ENCODE results near the gene ADORA2B. TPM values are rescaled to one million over a fixed set of nuclear protein-coding genes. Genes with fewer than 3 reads are reported as not detected.

Gene ADORA2B
- total RNA-seq, 1 donor from 2014 or later = 4.0 TPM

GRCh38 chr17:15947976-15948752 is 3.2 kb downstream of the ADORA2B start:
- peaks cover 76% of the 10 kb centered on the region for H3K79me2 ChIP-seq (ENCODE audit: insufficient read depth, low read length)
- Mint-ChIP-seq H3K9me3 (ENCODE audit: unreplicated experiment) (peaks cover 2% of the 10 kb centered on the region), H3K27me3 (ENCODE audit: low read depth, unreplicated experiment) (peaks cover 21% of the 10 kb centered on the region), H3K27ac (ENCODE audit: unreplicated experiment) (no peak overlapping the region), H3K4me3 (ENCODE audit: unreplicated experiment) (no peak overlapping the region), H3K36me3 (ENCODE audit: low read depth, unreplicated experiment) (no peaks in the 10 kb centered on the region), H3K4me1 (ENCODE audit: low read depth, unreplicated experiment) (peaks cover 2% of the 10 kb centered on the region)
- FAIRE-seq = no peak
- H3K9ac ChIP-seq (ENCODE audit: low read length) = peak overlapping the region; percentile 94
- no peaks in the 10 kb centered on the region for H3K27me3 ChIP-seq (ENCODE audit: insufficient read depth, low read length)
- DNase-seq (ENCODE audit: low read depth) = no peak
- no peak overlapping the region for H3K27ac ChIP-seq (ENCODE audit: low read depth, low read length)
- H3K36me3 ChIP-seq (ENCODE audit: insufficient read depth, low read length) = no peaks in the 10 kb centered on the region
- H4K20me1 ChIP-seq (ENCODE audit: insufficient read depth, low read length) = peaks cover 34% of the 10 kb centered on the region
- peaks cover 29% of the 10 kb centered on the region for H3K4me1 ChIP-seq (ENCODE audit: insufficient read depth, low read length)
- peak overlapping the region; percentile 100 for H3K4me2 ChIP-seq (ENCODE audit: low read length)
- H3K4me3 ChIP-seq (ENCODE audit: insufficient read depth, low read depth, low read length) = no peak overlapping the region
- TF ChIP-seq CTCF (IDR thresholded peaks at IDR 0.05; ENCODE audit: insufficient read depth, low read depth, low read length) = no peak
- TF ChIP-seq EZH2 (IDR thresholded peaks at IDR 0.05; ENCODE audit: insufficient read depth, low read length) = no peak
- H3K9me3 ChIP-seq (ENCODE audit: insufficient read depth, low read depth, low read length) = no peaks in the 10 kb centered on the region
- no peak overlapping the region for H2AFZ ChIP-seq (ENCODE audit: low read depth, low read length)

- no peak overlapping the region for H2AFZ ChIP-seq (ENCODE audit: low read depth, low read length)
- H3K9me3 ChIP-seq (ENCODE audit: insufficient read depth, low read depth, low read length) = no peaks in the 10 kb centered on the region
- no peak for DNase-seq (ENCODE audit: low read depth)
- H3K27me3 ChIP-seq (ENCODE audit: insufficient read depth, low read length) = no peaks in the 10 kb centered on the region
- no peak for FAIRE-seq
- peaks cover 29% of the 10 kb centered on the region for H3K4me1 ChIP-seq (ENCODE audit: insufficient read depth, low read length)
- H3K27ac Mint-ChIP-seq (ENCODE audit: unreplicated experiment) = no peak overlapping the region
- TF ChIP-seq CTCF (IDR thresholded peaks at IDR 0.05; ENCODE audit: insufficient read depth, low read depth, low read length) = no peak
- no peak for TF ChIP-seq EZH2 (IDR thresholded peaks at IDR 0.05; ENCODE audit: insufficient read depth, low read length)
- no peak overlapping the region for H3K4me3 ChIP-seq (ENCODE audit: insufficient read depth, low read depth, low read length)
- no peak overlapping the region for H3K4me3 Mint-ChIP-seq (ENCODE audit: unreplicated experiment)
- no peak overlapping the region for H3K9ac ChIP-seq (ENCODE audit: low read length)
- H3K36me3 ChIP-seq (ENCODE audit: insufficient read depth, low read length) = no peaks in the 10 kb centered on the region
- no peaks in the 10 kb centered on the region for H3K36me3 Mint-ChIP-seq (ENCODE audit: low read depth, unreplicated experiment)
- H3K4me2 ChIP-seq (ENCODE audit: low read length) = no peak overlapping the region
- H3K27ac ChIP-seq (ENCODE audit: low read depth, low read length) = no peak overlapping the region
- peaks cover 8% of the 10 kb centered on the region for H3K4me1 Mint-ChIP-seq (ENCODE audit: low read depth, unreplicated experiment)
- peaks cover 2% of the 10 kb centered on the region for H3K9me3 Mint-ChIP-seq (ENCODE audit: unreplicated experiment)
- peaks cover 10% of the 10 kb centered on the region for H3K27me3 Mint-ChIP-seq (ENCODE audit: low read depth, unreplicated experiment)
- peaks cover 34% of the 10 kb centered on the region for H4K20me1 ChIP-seq (ENCODE audit: insufficient read depth, low read length)
- peaks cover 88% of the 10 kb centered on the region for H3K79me2 ChIP-seq (ENCODE audit: insufficient read depth, low read length)
Observed at GRCh38 chr17:15951368-15952047, 6.6 kb downstream of the ADORA2B start.
